ENCODE measurements around the gene NELL1. TPM values are rescaled to one million over a fixed set of nuclear protein-coding genes. Genes with fewer than 3 reads are reported as not detected.

Gene NELL1
- total RNA-seq, 1 donor from 2014 or later: 0.45 TPM

GRCh38 chr11:21257461-21257860 lies 588.1 kb downstream of the NELL1 start:
- Mint-ChIP-seq H3K36me3 (ENCODE audit: low read depth, unreplicated experiment) (no peaks in the 10 kb centered on the region), H3K9me3 (ENCODE audit: unreplicated experiment) (no peaks in the 10 kb centered on the region), H3K4me3 (ENCODE audit: unreplicated experiment) (no peak overlapping the region), H3K27me3 (ENCODE audit: low read depth, unreplicated experiment) (no peaks in the 10 kb centered on the region), H3K4me1 (ENCODE audit: low read depth, unreplicated experiment) (no peaks in the 10 kb centered on the region), H3K27ac (ENCODE audit: unreplicated experiment) (no peak overlapping the region)
- H2AFZ ChIP-seq (ENCODE audit: low read depth, low read length): no peak overlapping the region
- no peaks in the 10 kb centered on the region for H3K9me3 ChIP-seq (ENCODE audit: insufficient read depth, low read depth, low read length)
- TF ChIP-seq EZH2 (IDR thresholded peaks at IDR 0.05; ENCODE audit: insufficient read depth, low read length) (no peak), CTCF (IDR thresholded peaks at IDR 0.05; ENCODE audit: insufficient read depth, low read depth, low read length) (no peak)
- no peaks in the 10 kb centered on the region for H3K36me3 ChIP-seq (ENCODE audit: insufficient read depth, low read length)
- no peak overlapping the region for H3K9ac ChIP-seq (ENCODE audit: low read length)
- no peaks in the 10 kb centered on the region for H3K79me2 ChIP-seq (ENCODE audit: insufficient read depth, low read length)
- FAIRE-seq (no peak), DNase-seq (ENCODE audit: low read depth) (no peak)
- no peaks in the 10 kb centered on the region for H4K20me1 ChIP-seq (ENCODE audit: insufficient read depth, low read length)
- H3K4me3 ChIP-seq (ENCODE audit: insufficient read depth, low read depth, low read length): no peak overlapping the region
- no peaks in the 10 kb centered on the region for H3K4me1 ChIP-seq (ENCODE audit: insufficient read depth, low read length)
- no peaks in the 10 kb centered on the region for H3K27me3 ChIP-seq (ENCODE audit: insufficient read depth, low read length)
- H3K4me2 ChIP-seq (ENCODE audit: low read length): no peak overlapping the region
- no peak overlapping the region for H3K27ac ChIP-seq (ENCODE audit: low read depth, low read length)

GRCh38 chr11:21258414-21258813 lies 589.0 kb downstream of the NELL1 start:
- no peak overlapping the region for H3K4me3 ChIP-seq (ENCODE audit: insufficient read depth, low read depth, low read length)
- H3K36me3 Mint-ChIP-seq (ENCODE audit: low read depth, unreplicated experiment): no peaks in the 10 kb centered on the region
- no peak for TF ChIP-seq EZH2 (IDR thresholded peaks at IDR 0.05; ENCODE audit: insufficient read depth, low read length)
- no peak for TF ChIP-seq CTCF (IDR thresholded peaks at IDR 0.05; ENCODE audit: insufficient read depth, low read depth, low read length)
- H2AFZ ChIP-seq (ENCODE audit: low read depth, low read length): no peak overlapping the region
- H3K27me3 ChIP-seq (ENCODE audit: insufficient read depth, low read length): no peaks in the 10 kb centered on the region
- no peak overlapping the region for H3K4me3 Mint-ChIP-seq (ENCODE audit: unreplicated experiment)
- H3K36me3 ChIP-seq (ENCODE audit: insufficient read depth, low read length): no peaks in the 10 kb centered on the region
- no peak overlapping the region for H3K27ac ChIP-seq (ENCODE audit: low read depth, low read length)
- no peaks in the 10 kb centered on the region for H4K20me1 ChIP-seq (ENCODE audit: insufficient read depth, low read length)
- H3K79me2 ChIP-seq (ENCODE audit: insufficient read depth, low read length): no peaks in the 10 kb centered on the region
- no peak overlapping the region for H3K9ac ChIP-seq (ENCODE audit: low read length)
- no peaks in the 10 kb centered on the region for H3K9me3 Mint-ChIP-seq (ENCODE audit: unreplicated experiment)
- H3K4me2 ChIP-seq (ENCODE audit: low read length): no peak overlapping the region
- no peaks in the 10 kb centered on the region for H3K4me1 Mint-ChIP-seq (ENCODE audit: low read depth, unreplicated experiment)
- no peaks in the 10 kb centered on the region for H3K27me3 Mint-ChIP-seq (ENCODE audit: low read depth, unreplicated experiment)
- DNase-seq (ENCODE audit: low read depth) (no peak), FAIRE-seq (no peak)
- H3K27ac Mint-ChIP-seq (ENCODE audit: unreplicated experiment): no peak overlapping the region
- H3K4me1 ChIP-seq (ENCODE audit: insufficient read depth, low read length): no peaks in the 10 kb centered on the region
- H3K9me3 ChIP-seq (ENCODE audit: insufficient read depth, low read depth, low read length): no peaks in the 10 kb centered on the region

- FAIRE-seq: no peak
- Mint-ChIP-seq H3K27me3 (ENCODE audit: low read depth, unreplicated experiment) (no peaks in the 10 kb centered on the region), H3K4me1 (ENCODE audit: low read depth, unreplicated experiment) (no peaks in the 10 kb centered on the region), H3K36me3 (ENCODE audit: low read depth, unreplicated experiment) (no peaks in the 10 kb centered on the region), H3K4me3 (ENCODE audit: unreplicated experiment) (no peak overlapping the region), H3K9me3 (ENCODE audit: unreplicated experiment) (no peaks in the 10 kb centered on the region), H3K27ac (ENCODE audit: unreplicated experiment) (no peak overlapping the region)
- TF ChIP-seq EZH2 (IDR thresholded peaks at IDR 0.05; ENCODE audit: insufficient read depth, low read length) (no peak), CTCF (IDR thresholded peaks at IDR 0.05; ENCODE audit: insufficient read depth, low read depth, low read length) (no peak)
- DNase-seq (ENCODE audit: low read depth): no peak
- H3K9ac ChIP-seq (ENCODE audit: low read length): no peak overlapping the region
- H3K27ac ChIP-seq (ENCODE audit: low read depth, low read length): no peak overlapping the region
- no peaks in the 10 kb centered on the region for H3K27me3 ChIP-seq (ENCODE audit: insufficient read depth, low read length)
- H4K20me1 ChIP-seq (ENCODE audit: insufficient read depth, low read length): no peaks in the 10 kb centered on the region
- no peaks in the 10 kb centered on the region for H3K79me2 ChIP-seq (ENCODE audit: insufficient read depth, low read length)
- no peak overlapping the region for H3K4me3 ChIP-seq (ENCODE audit: insufficient read depth, low read depth, low read length)
- H3K36me3 ChIP-seq (ENCODE audit: insufficient read depth, low read length): no peaks in the 10 kb centered on the region
- no peak overlapping the region for H2AFZ ChIP-seq (ENCODE audit: low read depth, low read length)
- H3K9me3 ChIP-seq (ENCODE audit: insufficient read depth, low read depth, low read length): no peaks in the 10 kb centered on the region
- no peak overlapping the region for H3K4me2 ChIP-seq (ENCODE audit: low read length)
- H3K4me1 ChIP-seq (ENCODE audit: insufficient read depth, low read length): no peaks in the 10 kb centered on the region
These were observed 590.7 kb downstream of the NELL1 start for GRCh38 chr11:21260101-21260500.

Data from astrocyte (in vitro differentiated cells and primary cell).